ENCODE results near the gene NSMF. TPM values are rescaled to one million over a fixed set of nuclear protein-coding genes. Genes with fewer than 3 reads are reported as not detected.

The NSMF gene
- total RNA-seq, 1 donor from 2014 or later, result 23.9 TPM

DNA sequence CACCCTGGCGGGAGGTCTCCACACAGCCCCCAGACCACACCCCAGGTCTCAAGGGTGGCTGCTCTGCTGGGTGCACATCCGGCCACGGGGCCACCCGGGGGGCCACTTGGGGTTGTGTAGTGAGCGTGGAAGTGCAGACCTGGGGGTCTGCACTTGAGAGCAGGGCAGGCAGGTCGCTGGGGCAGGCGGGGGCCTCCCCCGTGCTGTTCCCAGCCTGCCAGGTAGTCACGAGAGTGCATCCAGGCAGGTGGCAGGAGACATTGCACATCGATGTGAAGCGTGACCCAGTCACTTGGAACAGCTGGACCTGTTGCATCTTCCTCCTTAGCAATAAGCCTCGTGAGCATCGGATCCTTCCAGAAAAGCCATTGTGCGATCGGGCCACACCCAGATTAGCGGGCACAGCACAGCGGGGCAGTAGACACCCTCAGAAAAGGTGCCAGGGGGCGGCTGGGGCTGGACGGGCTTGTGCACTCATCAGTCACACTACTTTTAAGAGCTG lies 13.2 kb downstream of the NSMF start:
- H3K4me3 ChIP-seq, result no peak overlapping the region
- TF ChIP-seq, protein P1, sequence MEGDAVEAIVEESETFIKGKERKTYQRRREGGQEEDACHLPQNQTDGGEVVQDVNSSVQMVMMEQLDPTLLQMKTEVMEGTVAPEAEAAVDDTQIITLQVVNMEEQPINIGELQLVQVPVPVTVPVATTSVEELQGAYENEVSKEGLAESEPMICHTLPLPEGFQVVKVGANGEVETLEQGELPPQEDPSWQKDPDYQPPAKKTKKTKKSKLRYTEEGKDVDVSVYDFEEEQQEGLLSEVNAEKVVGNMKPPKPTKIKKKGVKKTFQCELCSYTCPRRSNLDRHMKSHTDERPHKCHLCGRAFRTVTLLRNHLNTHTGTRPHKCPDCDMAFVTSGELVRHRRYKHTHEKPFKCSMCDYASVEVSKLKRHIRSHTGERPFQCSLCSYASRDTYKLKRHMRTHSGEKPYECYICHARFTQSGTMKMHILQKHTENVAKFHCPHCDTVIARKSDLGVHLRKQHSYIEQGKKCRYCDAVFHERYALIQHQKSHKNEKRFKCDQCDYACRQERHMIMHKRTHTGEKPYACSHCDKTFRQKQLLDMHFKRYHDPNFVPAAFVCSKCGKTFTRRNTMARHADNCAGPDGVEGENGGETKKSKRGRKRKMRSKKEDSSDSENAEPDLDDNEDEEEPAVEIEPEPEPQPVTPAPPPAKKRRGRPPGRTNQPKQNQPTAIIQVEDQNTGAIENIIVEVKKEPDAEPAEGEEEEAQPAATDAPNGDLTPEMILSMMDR (IDR thresholded peaks at IDR 0.05), result no peak
- DNase-seq, result no peak
- H3K27me3 ChIP-seq, result peaks cover 5% of the 10 kb centered on the region
- peaks cover 7% of the 10 kb centered on the region for H3K4me1 ChIP-seq
- no peak for ATAC-seq
- H3K36me3 ChIP-seq, result peaks cover 9% of the 10 kb centered on the region
- no peak overlapping the region for H3K27ac ChIP-seq
- no peaks in the 10 kb centered on the region for H3K9me3 ChIP-seq
- intact Hi-C loops (cut with DNase I), result no loop called here

DNA sequence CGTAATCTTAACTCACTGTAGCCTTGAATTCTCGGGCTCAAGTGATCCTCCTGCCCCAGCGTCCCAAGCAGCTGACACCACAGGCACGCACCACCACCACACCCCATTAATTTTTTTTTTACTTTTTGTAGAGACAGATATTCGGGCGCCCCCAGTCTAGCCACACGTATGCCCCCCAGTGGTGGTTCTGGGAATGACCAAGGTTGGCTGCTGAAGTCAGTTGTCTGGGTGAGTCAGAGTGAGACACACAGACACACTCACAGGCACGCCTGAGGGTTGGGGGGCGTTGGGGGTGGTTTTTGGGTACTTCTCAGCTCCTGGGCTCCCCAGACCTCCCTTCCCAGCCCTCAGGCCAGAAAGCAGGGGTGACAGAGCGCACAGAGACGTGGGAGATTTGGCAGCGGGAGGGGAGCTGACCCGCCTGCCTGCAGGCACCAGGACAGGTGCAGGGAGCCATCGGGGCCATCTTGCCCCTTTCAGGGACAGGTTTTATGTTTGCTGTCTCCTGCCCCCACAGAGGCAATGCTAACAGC lies 13.8 kb downstream of the NSMF start:
- Histone ChIP-seq H3K27ac (no peak overlapping the region), H3K4me1 (peaks cover 7% of the 10 kb centered on the region), H3K4me3 (no peak overlapping the region), H3K9me3 (no peaks in the 10 kb centered on the region), H3K36me3 (peaks cover 9% of the 10 kb centered on the region), H3K27me3 (peaks cover 5% of the 10 kb centered on the region)
- TF ChIP-seq, protein P1 (IDR thresholded peaks at IDR 0.05), result peak; percentile 73
- intact Hi-C loops (cut with DNase I), result no loop called here
- peak; percentile 86 for DNase-seq
- peak; percentile 87 for ATAC-seq

- no peak for DNase-seq
- H3K27ac ChIP-seq, result no peak overlapping the region
- ATAC-seq, result no peak
- H3K27me3 ChIP-seq, result peaks cover 5% of the 10 kb centered on the region
- TF ChIP-seq, protein P1 (IDR thresholded peaks at IDR 0.05), result no peak
- H3K36me3 ChIP-seq, result peaks cover 4% of the 10 kb centered on the region
- H3K4me1 ChIP-seq, result peaks cover 7% of the 10 kb centered on the region
- intact Hi-C loops (cut with DNase I), result no loop called here
- no peak overlapping the region for H3K4me3 ChIP-seq
- no peaks in the 10 kb centered on the region for H3K9me3 ChIP-seq
Measured at GRCh38 chr9:137444106-137444790, 14.9 kb downstream of the NSMF start.

GRCh38 chr9:137441935-137442321 lies 17.2 kb downstream of the NSMF start:
- Histone ChIP-seq H3K27ac (no peak overlapping the region), H3K9me3 (no peaks in the 10 kb centered on the region), H3K4me1 (peaks cover 7% of the 10 kb centered on the region), H3K4me3 (no peak overlapping the region), H3K27me3 (peaks cover 5% of the 10 kb centered on the region), H3K36me3 (no peaks in the 10 kb centered on the region)
- intact Hi-C loops (cut with DNase I), result no loop called here
- TF ChIP-seq, protein P1 (IDR thresholded peaks at IDR 0.05), result no peak
- DNase-seq, result no peak
- ATAC-seq, result no peak

DNA sequence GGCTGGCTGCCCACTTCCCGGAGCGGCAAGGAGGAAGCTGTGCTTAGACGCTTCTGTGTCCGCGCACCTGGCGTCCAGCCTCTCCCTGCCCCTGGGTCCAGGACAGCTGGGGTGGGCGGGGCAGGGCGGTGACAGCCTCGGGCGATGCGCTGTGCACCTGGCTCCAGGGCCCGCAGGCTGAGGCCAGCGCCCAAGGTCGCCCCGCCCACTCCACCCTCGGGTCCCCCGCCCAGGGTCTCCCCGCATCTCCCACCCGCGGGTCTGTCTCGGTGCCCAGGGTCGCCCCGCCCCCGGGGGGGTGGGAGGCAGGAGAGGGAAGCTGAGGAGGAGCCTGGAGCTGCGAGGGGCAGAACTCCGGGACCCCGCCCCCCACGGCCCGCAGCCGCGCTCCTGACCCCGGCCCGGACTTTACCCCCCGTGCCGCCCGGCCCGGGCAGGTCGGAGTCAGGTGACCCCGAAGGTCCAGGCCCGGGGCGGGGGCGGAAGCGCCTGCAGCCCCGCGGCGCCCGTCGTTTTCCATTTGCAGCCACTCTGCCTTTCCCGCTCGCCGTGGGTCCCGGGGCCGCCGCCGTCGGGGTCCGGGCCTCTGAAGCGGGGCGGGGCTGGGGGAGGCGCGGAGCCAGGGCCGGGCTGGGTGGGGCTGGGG lies 17.7 kb downstream of the NSMF start, which contains the start of gene ENTPD8:
TSS of gene ENTPD8 (minus strand) at position 69 of the 646 bp plus-strand sequence. CDS start 3,072 bp downstream, outside the sequence.
- DNase-seq, result peak; percentile 83
- Histone ChIP-seq H3K4me3 (peak within 1 kb of the TSS; percentile 41), H3K9me3 (no peaks in the 10 kb centered on the region), H3K36me3 (no peaks in the 10 kb centered on the region), H3K4me1 (peaks cover 7% of the 10 kb centered on the region), H3K27me3 (peaks cover 5% of the 10 kb centered on the region), H3K27ac (no peak within 1 kb of the TSS)
- peak; percentile 65 for ATAC-seq
- intact Hi-C loops (cut with DNase I), result no loop called here
- TF ChIP-seq, protein P1 (IDR thresholded peaks at IDR 0.05), result no peak

Data from upper lobe of right lung (tissue), 1 donor.